GM12878 (cell line): ENCODE measurements around the gene AKAP13. TPM values are rescaled to one million over a fixed set of nuclear protein-coding genes. Genes with fewer than 3 reads are reported as not detected.

Source experiments
- ATAC-seq: fragments of 200-7000 bp; cut with Tn5 transposase; 3 replicates; pipeline ENCODE4 v1.9.1; 2020; ENCODE audit warnings: mild to moderate bottlenecking, moderate library complexity
- BruUV-seq: library from RNA; stranded (reverse); fragments of 400-500 nt; replicated peaks from 2 replicates; lab custom pipeline; 2021; lab: Mats Ljungman, UMichigan
- CTCF ChIA-PET: fragments of 300-600 bp; sonication (Branson Sonifier 250); formaldehyde crosslinking; extraction: SDS; loops from one replicate; lab custom pipeline; 2021; ENCODE audit warnings: inconsistent platforms; lab: Yijun Ruan, JAX
- POLR2A ChIA-PET: fragments of 350-600 bp; formaldehyde crosslinking; extraction: SDS; loops from one replicate; lab custom pipeline; 2021; ENCODE audit warnings: inconsistent platforms; lab: Charles Lee
- RAD21 ChIA-PET: fragments of 300-600 bp; sonication (Branson Sonifier 250); formaldehyde crosslinking; loops from one replicate; lab custom pipeline; 2023; ENCODE audit warnings: antibody characterized with exemption; ENCODE audit not compliant: unreplicated experiment; lab: Charles Lee
- SMC1A ChIA-PET: fragments of 300-600 bp; sonication (Branson Sonifier 250); formaldehyde crosslinking; loops from one replicate; lab custom pipeline; 2023; ENCODE audit not compliant: unreplicated experiment, uncharacterized antibody; lab: Charles Lee
- DNase-seq: peaks from one replicate; pipeline ENCODE4 v3.0.0-alpha.2; 2011; ENCODE audit warnings: low read depth, low spot score
- FAIRE-seq: peaks from 3 replicates; lab custom pipeline; 2011; peaks lifted over from hg19 to GRCh38; lab: Jason Lieb, UNC
- H2AFZ ChIP-seq: 2 replicates; pipeline ENCODE4 v1.6.0; 2011; ENCODE audit warnings: low read depth, low read length, control low read depth; ENCODE audit not compliant: control insufficient read depth
- H3K27ac ChIP-seq: 2 replicates; pipeline ENCODE4 v1.5.1; 2011; ENCODE audit warnings: control low read depth; ENCODE audit not compliant: control insufficient read depth, insufficient read depth
- H3K27me3 ChIP-seq, 2 experiments: replicated peaks in 1 of 2; 2 replicates each; pipeline versions ENCODE4 v1.6.0 to v1.6.1; 2011; ENCODE audit warnings: low read length in 1 of 2; ENCODE audit not compliant: control insufficient read depth in 2 of 2, insufficient read depth in 2 of 2
- H3K36me3 ChIP-seq, 2 experiments: 2 replicates each; pipeline ENCODE4 v1.5.1; 2011; ENCODE audit warnings: low read length in 1 of 2; ENCODE audit not compliant: control insufficient read depth in 2 of 2, insufficient read depth in 2 of 2
- H3K4me1 ChIP-seq: 2 replicates; pipeline ENCODE4 v1.6.1; 2011; ENCODE audit warnings: mild to moderate bottlenecking, low read length, moderate library complexity, mixed read lengths; ENCODE audit not compliant: control insufficient read depth, insufficient read depth
- H3K4me2 ChIP-seq: 2 replicates; pipeline ENCODE4 v1.6.0; 2011; ENCODE audit warnings: control low read depth; ENCODE audit not compliant: control insufficient read depth, insufficient read depth
- H3K4me3 ChIP-seq: fragments of 200-600 bp; sonication (generic); 2 replicates; pipeline ENCODE4 v1.5.1; 2016
- H3K79me2 ChIP-seq: 2 replicates; pipeline ENCODE4 v1.6.0; 2011; ENCODE audit warnings: low read length; ENCODE audit not compliant: control insufficient read depth, insufficient read depth
- H3K9ac ChIP-seq: 2 replicates; pipeline ENCODE4 v1.8.0; 2011; ENCODE audit warnings: low read length, control low read depth, mixed read lengths; ENCODE audit not compliant: control insufficient read depth, insufficient read depth
- H3K9me3 ChIP-seq: replicated peaks from 3 replicates; pipeline ENCODE4 v1.5.1; 2011; ENCODE audit warnings: mild to moderate bottlenecking, low read length; ENCODE audit not compliant: control insufficient read depth, insufficient read depth
- H4K20me1 ChIP-seq: 2 replicates; pipeline ENCODE4 v1.6.0; 2011; ENCODE audit not compliant: control insufficient read depth, insufficient read depth
- MYB ChIP-seq: fragments of 150-350 bp; IDR thresholded peaks from 2 replicates; pipeline ENCODE4 v1.6.1; 2014; ENCODE audit warnings: mild to moderate bottlenecking, low read depth, low read length, borderline replicate concordance
- SUPT20H ChIP-seq: IDR thresholded peaks from 2 replicates; pipeline ENCODE4 v1.6.1; 2011; ENCODE audit warnings: low read depth, mild to moderate bottlenecking, low read length, moderate library complexity, borderline replicate concordance; ENCODE audit not compliant: control insufficient read depth
- ZNF24 ChIP-seq: fragments of 450-650 bp; IDR thresholded peaks from 2 replicates; pipeline ENCODE4 v1.6.1; 2017; ENCODE audit warnings: antibody characterized with exemption, mild to moderate bottlenecking
- WGBS: methylation state at CpG from one replicate; pipeline ENCODE4 v1.1.6; 2016; ENCODE audit warnings: low lambda C conversion rate; ENCODE audit not compliant: insufficient replicate concordance, insufficient coverage; ENCODE audit errors: missing lambda C conversion rate; 5-methylcytosine and 5-hydroxymethylcytosine counted together
- in situ Hi-C: fragments of 300-500 bp; cut with MboI; formaldehyde crosslinking; loops from 9 replicates; pipeline ENCODE4 v1.14.3; 2018; ENCODE audit warnings: mixed read lengths
- intact Hi-C: fragments of 100-400 bp; cut with micrococcal nuclease; formaldehyde crosslinking; loops from one replicate; pipeline ENCODE4 v1.14.2; 2022; ENCODE audit not compliant: unreplicated experiment
- polyA plus RNA-seq, 11 experiments: library from polyadenylated mRNA; depleted of rRNA in 4 of 11; unstranded in 6 of 11; stranded (reverse) in 5 of 11; fragments of >200 nt; fragmentation: Nextera tagmentation in 4 of 11; fragmentation: Illumina TruSeq in 1 of 11; extraction: Ambion mirVana in 4 of 11; extraction: Trizol in 1 of 11; gene quantifications; 1 replicate in 1 of 11; 2 replicates in 10 of 11; pipeline versions ENCODE4 v1.2.1 to v1.2.3, GENCODE V29; 2011 to 2016; ENCODE audit warnings: inconsistent platforms in 2 of 11, missing spikeins in 2 of 11, low read depth in 1 of 11
- total RNA-seq, 4 experiments: library from RNA; depleted of rRNA in 3 of 4; stranded (reverse); fragments of >200 nt in 3 of 4; fragmentation: Illumina TruSeq in 1 of 4; extraction: Trizol in 1 of 4; gene quantifications; 2 replicates each; pipeline versions ENCODE4 v1.2.1 to v1.2.3, GENCODE V29; 2013 to 2021
- TF ChIP-seq, protein P1 (sequence below): IDR thresholded peaks from 2 replicates; pipeline ENCODE4 v1.6.1; 2012; ENCODE audit warnings: improper control_type of control experiment, low read depth, low read length; ENCODE audit not compliant: insufficient replicate concordance
- TF ChIP-seq, protein P2 (sequence below): IDR thresholded peaks from 2 replicates; pipeline ENCODE4 v1.6.1; 2012; ENCODE audit warnings: mild to moderate bottlenecking, low read depth, low read length
- TF ChIP-seq, protein P3 (sequence below): fragments of 450-650 bp; formaldehyde crosslinking; IDR thresholded peaks from 2 replicates; pipeline ENCODE4 v1.5.0; 2022; ENCODE audit warnings: mild to moderate bottlenecking, missing genetic modification characterization

The AKAP13 gene
- total and polyA plus RNA-seq, 10 of the 15 experiments (the other 5 are each of a cell fraction or from before 2014, with no cell fraction given) = 14.4 to 74.9 (median 55.1) TPM

DNA sequence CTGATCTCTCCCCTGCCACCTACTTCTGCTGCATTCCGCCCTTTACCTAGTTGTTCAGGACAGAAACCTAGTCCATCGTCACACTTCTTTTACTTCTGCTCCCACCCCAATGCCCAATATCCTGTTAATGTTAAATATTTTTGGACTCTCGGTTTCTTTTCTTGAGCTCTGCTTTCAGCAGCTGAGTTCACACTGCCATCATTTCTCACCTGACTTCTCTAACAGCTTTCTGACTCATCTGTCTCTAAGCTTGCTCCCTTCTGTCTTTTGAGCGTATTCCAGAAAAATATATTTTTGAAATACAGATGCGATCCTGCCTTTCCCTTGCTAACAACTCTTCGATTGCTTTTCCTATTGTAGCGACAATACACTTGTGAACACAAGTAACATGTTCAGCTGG is 231.0 kb downstream of the AKAP13 start:
- peaks cover 3% of the 10 kb centered on the region; the same call in 1 of the 2 replicates for H3K4me1 ChIP-seq
- peaks cover 0 to 3% of the 10 kb centered on the region in 2 experiments; a peak in 3 of 4 replicates for H3K36me3 ChIP-seq
- WGBS = 83% methylated on average over 7 of the region's 7 CpGs
- no peak for FAIRE-seq
- no peak for ATAC-seq
- TF ChIP-seq ZNF24 (no peak), SUPT20H (no peak), MYB (no peak)
- TF ChIP-seq, protein P1, sequence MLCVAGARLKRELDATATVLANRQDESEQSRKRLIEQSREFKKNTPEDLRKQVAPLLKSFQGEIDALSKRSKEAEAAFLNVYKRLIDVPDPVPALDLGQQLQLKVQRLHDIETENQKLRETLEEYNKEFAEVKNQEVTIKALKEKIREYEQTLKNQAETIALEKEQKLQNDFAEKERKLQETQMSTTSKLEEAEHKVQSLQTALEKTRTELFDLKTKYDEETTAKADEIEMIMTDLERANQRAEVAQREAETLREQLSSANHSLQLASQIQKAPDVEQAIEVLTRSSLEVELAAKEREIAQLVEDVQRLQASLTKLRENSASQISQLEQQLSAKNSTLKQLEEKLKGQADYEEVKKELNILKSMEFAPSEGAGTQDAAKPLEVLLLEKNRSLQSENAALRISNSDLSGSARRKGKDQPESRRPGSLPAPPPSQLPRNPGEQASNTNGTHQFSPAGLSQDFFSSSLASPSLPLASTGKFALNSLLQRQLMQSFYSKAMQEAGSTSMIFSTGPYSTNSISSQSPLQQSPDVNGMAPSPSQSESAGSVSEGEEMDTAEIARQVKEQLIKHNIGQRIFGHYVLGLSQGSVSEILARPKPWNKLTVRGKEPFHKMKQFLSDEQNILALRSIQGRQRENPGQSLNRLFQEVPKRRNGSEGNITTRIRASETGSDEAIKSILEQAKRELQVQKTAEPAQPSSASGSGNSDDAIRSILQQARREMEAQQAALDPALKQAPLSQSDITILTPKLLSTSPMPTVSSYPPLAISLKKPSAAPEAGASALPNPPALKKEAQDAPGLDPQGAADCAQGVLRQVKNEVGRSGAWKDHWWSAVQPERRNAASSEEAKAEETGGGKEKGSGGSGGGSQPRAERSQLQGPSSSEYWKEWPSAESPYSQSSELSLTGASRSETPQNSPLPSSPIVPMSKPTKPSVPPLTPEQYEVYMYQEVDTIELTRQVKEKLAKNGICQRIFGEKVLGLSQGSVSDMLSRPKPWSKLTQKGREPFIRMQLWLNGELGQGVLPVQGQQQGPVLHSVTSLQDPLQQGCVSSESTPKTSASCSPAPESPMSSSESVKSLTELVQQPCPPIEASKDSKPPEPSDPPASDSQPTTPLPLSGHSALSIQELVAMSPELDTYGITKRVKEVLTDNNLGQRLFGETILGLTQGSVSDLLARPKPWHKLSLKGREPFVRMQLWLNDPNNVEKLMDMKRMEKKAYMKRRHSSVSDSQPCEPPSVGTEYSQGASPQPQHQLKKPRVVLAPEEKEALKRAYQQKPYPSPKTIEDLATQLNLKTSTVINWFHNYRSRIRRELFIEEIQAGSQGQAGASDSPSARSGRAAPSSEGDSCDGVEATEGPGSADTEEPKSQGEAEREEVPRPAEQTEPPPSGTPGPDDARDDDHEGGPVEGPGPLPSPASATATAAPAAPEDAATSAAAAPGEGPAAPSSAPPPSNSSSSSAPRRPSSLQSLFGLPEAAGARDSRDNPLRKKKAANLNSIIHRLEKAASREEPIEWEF = no peak
- TF ChIP-seq, protein P2, sequence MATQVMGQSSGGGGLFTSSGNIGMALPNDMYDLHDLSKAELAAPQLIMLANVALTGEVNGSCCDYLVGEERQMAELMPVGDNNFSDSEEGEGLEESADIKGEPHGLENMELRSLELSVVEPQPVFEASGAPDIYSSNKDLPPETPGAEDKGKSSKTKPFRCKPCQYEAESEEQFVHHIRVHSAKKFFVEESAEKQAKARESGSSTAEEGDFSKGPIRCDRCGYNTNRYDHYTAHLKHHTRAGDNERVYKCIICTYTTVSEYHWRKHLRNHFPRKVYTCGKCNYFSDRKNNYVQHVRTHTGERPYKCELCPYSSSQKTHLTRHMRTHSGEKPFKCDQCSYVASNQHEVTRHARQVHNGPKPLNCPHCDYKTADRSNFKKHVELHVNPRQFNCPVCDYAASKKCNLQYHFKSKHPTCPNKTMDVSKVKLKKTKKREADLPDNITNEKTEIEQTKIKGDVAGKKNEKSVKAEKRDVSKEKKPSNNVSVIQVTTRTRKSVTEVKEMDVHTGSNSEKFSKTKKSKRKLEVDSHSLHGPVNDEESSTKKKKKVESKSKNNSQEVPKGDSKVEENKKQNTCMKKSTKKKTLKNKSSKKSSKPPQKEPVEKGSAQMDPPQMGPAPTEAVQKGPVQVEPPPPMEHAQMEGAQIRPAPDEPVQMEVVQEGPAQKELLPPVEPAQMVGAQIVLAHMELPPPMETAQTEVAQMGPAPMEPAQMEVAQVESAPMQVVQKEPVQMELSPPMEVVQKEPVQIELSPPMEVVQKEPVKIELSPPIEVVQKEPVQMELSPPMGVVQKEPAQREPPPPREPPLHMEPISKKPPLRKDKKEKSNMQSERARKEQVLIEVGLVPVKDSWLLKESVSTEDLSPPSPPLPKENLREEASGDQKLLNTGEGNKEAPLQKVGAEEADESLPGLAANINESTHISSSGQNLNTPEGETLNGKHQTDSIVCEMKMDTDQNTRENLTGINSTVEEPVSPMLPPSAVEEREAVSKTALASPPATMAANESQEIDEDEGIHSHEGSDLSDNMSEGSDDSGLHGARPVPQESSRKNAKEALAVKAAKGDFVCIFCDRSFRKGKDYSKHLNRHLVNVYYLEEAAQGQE = no peak
- TF ChIP-seq, protein P3, sequence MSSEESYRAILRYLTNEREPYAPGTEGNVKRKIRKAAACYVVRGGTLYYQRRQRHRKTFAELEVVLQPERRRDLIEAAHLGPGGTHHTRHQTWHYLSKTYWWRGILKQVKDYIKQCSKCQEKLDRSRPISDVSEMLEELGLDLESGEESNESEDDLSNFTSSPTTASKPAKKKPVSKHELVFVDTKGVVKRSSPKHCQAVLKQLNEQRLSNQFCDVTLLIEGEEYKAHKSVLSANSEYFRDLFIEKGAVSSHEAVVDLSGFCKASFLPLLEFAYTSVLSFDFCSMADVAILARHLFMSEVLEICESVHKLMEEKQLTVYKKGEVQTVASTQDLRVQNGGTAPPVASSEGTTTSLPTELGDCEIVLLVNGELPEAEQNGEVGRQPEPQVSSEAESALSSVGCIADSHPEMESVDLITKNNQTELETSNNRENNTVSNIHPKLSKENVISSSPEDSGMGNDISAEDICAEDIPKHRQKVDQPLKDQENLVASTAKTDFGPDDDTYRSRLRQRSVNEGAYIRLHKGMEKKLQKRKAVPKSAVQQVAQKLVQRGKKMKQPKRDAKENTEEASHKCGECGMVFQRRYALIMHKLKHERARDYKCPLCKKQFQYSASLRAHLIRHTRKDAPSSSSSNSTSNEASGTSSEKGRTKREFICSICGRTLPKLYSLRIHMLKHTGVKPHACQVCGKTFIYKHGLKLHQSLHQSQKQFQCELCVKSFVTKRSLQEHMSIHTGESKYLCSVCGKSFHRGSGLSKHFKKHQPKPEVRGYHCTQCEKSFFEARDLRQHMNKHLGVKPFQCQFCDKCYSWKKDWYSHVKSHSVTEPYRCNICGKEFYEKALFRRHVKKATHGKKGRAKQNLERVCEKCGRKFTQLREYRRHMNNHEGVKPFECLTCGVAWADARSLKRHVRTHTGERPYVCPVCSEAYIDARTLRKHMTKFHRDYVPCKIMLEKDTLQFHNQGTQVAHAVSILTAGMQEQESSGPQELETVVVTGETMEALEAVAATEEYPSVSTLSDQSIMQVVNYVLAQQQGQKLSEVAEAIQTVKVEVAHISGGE (CRISPR knock-in tag) = no peak
- TF ChIP-seq, all 136 proteins: peak for 0
- H4K20me1 ChIP-seq = no peaks in the 10 kb centered on the region
- DNase-seq = no peak
- no peak overlapping the region for H3K4me3 ChIP-seq
- no peak overlapping the region; the same call in 1 of the 2 replicates for H3K27ac ChIP-seq
- H3K4me2 ChIP-seq = no peak overlapping the region
- ChIA-PET CTCF (interaction anchor here (0.5 kb wide), 1 partner anchor 1040 kb away, joined by 3 read pairs; no protein-coding TSS in a partner anchor), RAD21 (no interaction called here), SMC1A (interaction anchor here (1.3 to 1.9 kb wide), 2 partner anchors 25 to 35 kb away, joined by 3 to 5 read pairs; no protein-coding TSS in a partner anchor), POLR2A (interaction anchor here (0.6 to 0.8 kb wide), 2 partner anchors 213 to 691 kb away, joined by 6 read pairs; no protein-coding TSS in a partner anchor)
- in situ Hi-C loops (no loop called here), intact Hi-C loops (no loop called here)
- no peak overlapping the region for H3K9ac ChIP-seq
- H3K9me3 ChIP-seq = no peaks in the 10 kb centered on the region
- BruUV-seq = no TSS peak
- no peaks in the 10 kb centered on the region for H3K79me2 ChIP-seq
- H3K27me3 ChIP-seq = no peaks in the 10 kb centered on the region
- no peak overlapping the region for H2AFZ ChIP-seq
